IPS-20b (cell line): ENCODE data around the gene SGPP2.
"Not testable (repeated sequence)": the region's sequence is repeated elsewhere in the genome, so short reads cannot be mapped to it uniquely, and the experiment has no call there.

Experiments used
- H3K27ac ChIP-seq: one replicate; pipeline ENCODE4 v1.5.1; 2013; ENCODE audit warnings: low read length
- H3K27me3 ChIP-seq: 2 replicates; pipeline ENCODE4 v1.6.1; 2013; ENCODE audit warnings: mild to moderate bottlenecking, low read length, inconsistent platforms; ENCODE audit not compliant: insufficient read depth
- H3K36me3 ChIP-seq: 2 replicates; pipeline ENCODE4 v1.6.1; 2013; ENCODE audit warnings: low read depth, mild to moderate bottlenecking, inconsistent platforms, low read length, moderate library complexity; ENCODE audit not compliant: insufficient read depth
- H3K4me1 ChIP-seq: 2 replicates; pipeline ENCODE4 v1.6.1; 2013; ENCODE audit warnings: mild to moderate bottlenecking, control low read depth, inconsistent platforms, low read length, moderate library complexity; ENCODE audit not compliant: insufficient read depth
- H3K4me3 ChIP-seq: 2 replicates; pipeline ENCODE4 v1.5.1; 2013; ENCODE audit warnings: mild to moderate bottlenecking, low read length, inconsistent platforms
- H3K9ac ChIP-seq: 2 replicates; pipeline ENCODE4 v1.6.1; 2013; ENCODE audit warnings: low read depth, mild to moderate bottlenecking, inconsistent platforms, low read length, moderate library complexity
- H3K9me3 ChIP-seq: 2 replicates; pipeline ENCODE4 v1.6.1; 2013; ENCODE audit warnings: mild to moderate bottlenecking, low read depth, low read length, inconsistent platforms; ENCODE audit not compliant: insufficient read depth

Gene SGPP2

GRCh38 chr2:222569826-222570225, 145.5 kb downstream of the SGPP2 start:
- H3K27me3 ChIP-seq = no peaks in the 10 kb centered on the region
- H3K4me1 ChIP-seq = no peaks in the 10 kb centered on the region
- peaks cover 32% of the 10 kb centered on the region for H3K36me3 ChIP-seq
- H3K4me3 ChIP-seq = no peak overlapping the region
- no peak overlapping the region for H3K27ac ChIP-seq
- no peaks in the 10 kb centered on the region for H3K9me3 ChIP-seq
- no peak overlapping the region for H3K9ac ChIP-seq

- Histone ChIP-seq H3K27ac (no peak overlapping the region), H3K27me3 (no peaks in the 10 kb centered on the region), H3K4me1 (no peaks in the 10 kb centered on the region; the same call in 1 of the 2 replicates), H3K36me3 (peaks cover 28% of the 10 kb centered on the region), H3K9ac (no peak overlapping the region), H3K9me3 (no peaks in the 10 kb centered on the region), H3K4me3 (no peak overlapping the region)
Observed at GRCh38 chr2:222572264-222572721, 147.9 kb downstream of the SGPP2 start.

- Histone ChIP-seq H3K27me3 (no peaks in the 10 kb centered on the region), H3K9ac (no peak overlapping the region), H3K9me3 (no peaks in the 10 kb centered on the region), H3K36me3 (peaks cover 23% of the 10 kb centered on the region), H3K4me1 (no peaks in the 10 kb centered on the region; the same call in 1 of the 2 replicates), H3K4me3 (no peak overlapping the region), H3K27ac (no peak overlapping the region)
Observed at GRCh38 chr2:222572751-222573174, 148.4 kb downstream of the SGPP2 start.

- no peak overlapping the region for H3K27ac ChIP-seq
- H3K4me1 ChIP-seq = no peaks in the 10 kb centered on the region; the same call in 1 of the 2 replicates
- no peaks in the 10 kb centered on the region for H3K9me3 ChIP-seq
- H3K36me3 ChIP-seq = peaks cover 17% of the 10 kb centered on the region
- H3K4me3 ChIP-seq = no peak overlapping the region
- H3K27me3 ChIP-seq = no peaks in the 10 kb centered on the region
- H3K9ac ChIP-seq = no peak overlapping the region
Observed at GRCh38 chr2:222575618-222576017, 151.3 kb downstream of the SGPP2 start.

GRCh38 chr2:222576171-222577081, 152.1 kb downstream of the SGPP2 start:
- H3K36me3 ChIP-seq = peaks cover 11% of the 10 kb centered on the region
- no peak overlapping the region for H3K27ac ChIP-seq

GRCh38 chr2:222577341-222577740, 153.0 kb downstream of the SGPP2 start:
- no peaks in the 10 kb centered on the region; the same call in 1 of the 2 replicates for H3K4me1 ChIP-seq
- H3K27me3 ChIP-seq = no peaks in the 10 kb centered on the region
- no peak overlapping the region for H3K27ac ChIP-seq
- no peak overlapping the region for H3K9ac ChIP-seq
- peaks cover 12% of the 10 kb centered on the region; the same call in 1 of the 2 replicates for H3K36me3 ChIP-seq
- no peak overlapping the region for H3K4me3 ChIP-seq
- H3K9me3 ChIP-seq = no peaks in the 10 kb centered on the region

More at GRCh38 chr2:222576171-222577081, 152.1 kb downstream of the SGPP2 start:
- H3K27me3 ChIP-seq = no peaks in the 10 kb centered on the region
- no peaks in the 10 kb centered on the region for H3K9me3 ChIP-seq
- no peak overlapping the region for H3K4me3 ChIP-seq
- H3K4me1 ChIP-seq = no peaks in the 10 kb centered on the region; the same call in 1 of the 2 replicates
- no peak overlapping the region for H3K9ac ChIP-seq

- no peaks in the 10 kb centered on the region for H3K27me3 ChIP-seq
- peaks cover 11% of the 10 kb centered on the region; the same call in 1 of the 2 replicates for H3K9me3 ChIP-seq
- no peak overlapping the region for H3K27ac ChIP-seq
- no peak overlapping the region for H3K4me3 ChIP-seq
- peaks cover 26% of the 10 kb centered on the region for H3K36me3 ChIP-seq
- H3K4me1 ChIP-seq = no peaks in the 10 kb centered on the region
- H3K9ac ChIP-seq = no peak overlapping the region
Observed at GRCh38 chr2:222582928-222583327, 158.6 kb downstream of the SGPP2 start.

GRCh38 chr2:222584589-222584988, 160.2 kb downstream of the SGPP2 start:
- H3K9ac ChIP-seq, H3K4me1 ChIP-seq, H3K27me3 ChIP-seq, H3K27ac ChIP-seq, H3K4me3 ChIP-seq: not testable (repeated sequence)
- peaks cover 11% of the 10 kb centered on the region; the same call in 1 of the 2 replicates for H3K9me3 ChIP-seq
- peaks cover 26% of the 10 kb centered on the region for H3K36me3 ChIP-seq

GRCh38 chr2:222591661-222592060, 167.3 kb downstream of the SGPP2 start:
- Histone ChIP-seq H3K9ac (no peak overlapping the region), H3K27ac (no peak overlapping the region), H3K36me3 (peaks cover 37% of the 10 kb centered on the region), H3K27me3 (no peaks in the 10 kb centered on the region), H3K4me1 (no peaks in the 10 kb centered on the region), H3K4me3 (no peak overlapping the region), H3K9me3 (no peaks in the 10 kb centered on the region)

GRCh38 chr2:222592176-222592575, 167.8 kb downstream of the SGPP2 start:
- Histone ChIP-seq H3K4me1 (no peaks in the 10 kb centered on the region), H3K4me3 (no peak overlapping the region), H3K9ac (no peak overlapping the region), H3K27me3 (no peaks in the 10 kb centered on the region), H3K27ac (no peak overlapping the region), H3K36me3 (peaks cover 41% of the 10 kb centered on the region), H3K9me3 (no peaks in the 10 kb centered on the region)

- Histone ChIP-seq H3K4me3 (no peak overlapping the region), H3K9me3 (no peaks in the 10 kb centered on the region), H3K27ac (no peak overlapping the region), H3K9ac (no peak overlapping the region), H3K4me1 (no peaks in the 10 kb centered on the region), H3K36me3 (peaks cover 59% of the 10 kb centered on the region), H3K27me3 (no peaks in the 10 kb centered on the region)
Observed at GRCh38 chr2:222594679-222595078, 170.3 kb downstream of the SGPP2 start.

- no peak overlapping the region for H3K9ac ChIP-seq
- H3K27me3 ChIP-seq = no peaks in the 10 kb centered on the region
- H3K36me3 ChIP-seq = peaks cover 64% of the 10 kb centered on the region
- no peaks in the 10 kb centered on the region for H3K4me1 ChIP-seq
- no peaks in the 10 kb centered on the region for H3K9me3 ChIP-seq
- no peak overlapping the region for H3K27ac ChIP-seq
- H3K4me3 ChIP-seq = no peak overlapping the region
Observed at GRCh38 chr2:222595581-222595980, 171.2 kb downstream of the SGPP2 start.
